PC-9 (cell line): ENCODE results near the gene ARGLU1. TPM values are rescaled to one million over a fixed set of nuclear protein-coding genes. Genes with fewer than 3 reads are reported as not detected.

Experiments
- BruUV-seq: library from RNA; stranded (reverse); fragments of 400-500 nt; replicated peaks from 2 replicates; lab custom pipeline; 2021; lab: Mats Ljungman, UMichigan
- CTCF ChIA-PET: fragments of 300-600 bp; sonication (Branson Sonifier 250); formaldehyde crosslinking; loops from one replicate; lab custom pipeline; 2022; ENCODE audit warnings: antibody characterized with exemption; lab: Charles Lee
- POLR2A ChIA-PET: fragments of 300-600 bp; sonication (Branson Sonifier 250); formaldehyde crosslinking; loops from one replicate; lab custom pipeline; 2022; ENCODE audit warnings: antibody characterized with exemption; ENCODE audit not compliant: unreplicated experiment; lab: Charles Lee
- DNase-seq, 2 experiments: peaks; one replicate each; pipeline versions ENCODE4 v3.0.0 to v3.0.0-alpha.2; 2015 to 2022; ENCODE audit warnings: mixed read lengths in 1 of 2
- H2AFZ ChIP-seq: fragments of 200-600 bp; sonication (generic); 2 replicates; pipeline ENCODE4 v1.8.1; 2017; ENCODE audit warnings: antibody characterized with exemption
- H3F3A ChIP-seq: fragments of 200-600 bp; sonication (generic); 2 replicates; pipeline ENCODE4 v1.8.1; 2017; ENCODE audit warnings: antibody characterized with exemption, mild to moderate bottlenecking, low read depth; ENCODE audit not compliant: insufficient read depth
- H3K27ac ChIP-seq: fragments of 200-600 bp; sonication (generic); 2 replicates; pipeline ENCODE4 v1.6.1; 2016; ENCODE audit warnings: mixed run types
- H3K27me3 ChIP-seq: fragments of 200-600 bp; sonication (generic); 2 replicates; pipeline ENCODE4 v1.6.1; 2016; ENCODE audit warnings: low read depth, mixed run types; ENCODE audit not compliant: insufficient read depth
- H3K36me3 ChIP-seq: fragments of 200-600 bp; sonication (generic); 2 replicates; pipeline ENCODE4 v1.6.1; 2016; ENCODE audit warnings: low read depth, mixed run types
- H3K4me1 ChIP-seq: fragments of 200-600 bp; sonication (generic); replicated peaks from 2 replicates; pipeline ENCODE4 v1.6.1; 2016; ENCODE audit warnings: mixed run types; ENCODE audit not compliant: insufficient read depth
- H3K4me2 ChIP-seq: fragments of 200-600 bp; sonication (generic); 2 replicates; pipeline ENCODE4 v1.6.1; 2017; ENCODE audit warnings: mixed run types
- H3K4me3 ChIP-seq: fragments of 200-600 bp; sonication (generic); 2 replicates; pipeline ENCODE4 v1.6.1; 2016; ENCODE audit warnings: mixed run types
- H3K79me2 ChIP-seq: fragments of 200-600 bp; sonication (generic); 2 replicates; pipeline ENCODE4 v1.6.1; 2017; ENCODE audit warnings: low read depth, mixed run types
- H3K9me2 ChIP-seq: fragments of 200-600 bp; sonication (generic); 2 replicates; pipeline ENCODE4 v1.8.1; 2017; ENCODE audit warnings: mild to moderate bottlenecking; ENCODE audit not compliant: insufficient read depth
- H3K9me3 ChIP-seq: fragments of 200-600 bp; sonication (generic); 2 replicates; pipeline ENCODE4 v1.8.1; 2016; ENCODE audit warnings: low read depth; ENCODE audit not compliant: insufficient read depth
- H4K20me1 ChIP-seq: fragments of 200-600 bp; sonication (generic); 2 replicates; pipeline ENCODE4 v1.8.1; 2017; ENCODE audit not compliant: insufficient read depth
- EZH2 ChIP-seq: fragments of 200-600 bp; sonication (generic); IDR thresholded peaks from 2 replicates; pipeline ENCODE4 v1.8.0; 2017; ENCODE audit warnings: antibody characterized with exemption, low read depth
- intact Hi-C: fragments of 100-400 bp; cut with micrococcal nuclease; formaldehyde crosslinking; loops from one replicate; pipeline ENCODE4 v1.10.0; 2022; ENCODE audit not compliant: unreplicated experiment
- total RNA-seq: library from RNA; stranded (reverse); gene quantifications from 2 replicates; pipeline ENCODE4 v1.2.3, GENCODE V29; 2021
- TF ChIP-seq, protein P1 (sequence below): fragments of 200-600 bp; sonication (generic); conservative IDR thresholded peaks from 2 replicates; pipeline ENCODE4 v1.6.1; 2017; ENCODE audit warnings: mixed run types, antibody characterized with exemption, mild to moderate bottlenecking, moderate library complexity

Gene ARGLU1
- total RNA-seq, 1 experiment from 2014 or later: 89.2 TPM

- no peak for DNase-seq
- H3K9me2 ChIP-seq: no peaks in the 10 kb centered on the region
- POLR2A ChIA-PET: no interaction called here
- no peaks in the 10 kb centered on the region for H3K27me3 ChIP-seq
- 0 out of 2 replicates have a peak overlapping the region, but pooled peaks have one; percentile 1 for H3K27ac ChIP-seq
- CTCF ChIA-PET: no interaction called here
- TF ChIP-seq, protein P1, sequence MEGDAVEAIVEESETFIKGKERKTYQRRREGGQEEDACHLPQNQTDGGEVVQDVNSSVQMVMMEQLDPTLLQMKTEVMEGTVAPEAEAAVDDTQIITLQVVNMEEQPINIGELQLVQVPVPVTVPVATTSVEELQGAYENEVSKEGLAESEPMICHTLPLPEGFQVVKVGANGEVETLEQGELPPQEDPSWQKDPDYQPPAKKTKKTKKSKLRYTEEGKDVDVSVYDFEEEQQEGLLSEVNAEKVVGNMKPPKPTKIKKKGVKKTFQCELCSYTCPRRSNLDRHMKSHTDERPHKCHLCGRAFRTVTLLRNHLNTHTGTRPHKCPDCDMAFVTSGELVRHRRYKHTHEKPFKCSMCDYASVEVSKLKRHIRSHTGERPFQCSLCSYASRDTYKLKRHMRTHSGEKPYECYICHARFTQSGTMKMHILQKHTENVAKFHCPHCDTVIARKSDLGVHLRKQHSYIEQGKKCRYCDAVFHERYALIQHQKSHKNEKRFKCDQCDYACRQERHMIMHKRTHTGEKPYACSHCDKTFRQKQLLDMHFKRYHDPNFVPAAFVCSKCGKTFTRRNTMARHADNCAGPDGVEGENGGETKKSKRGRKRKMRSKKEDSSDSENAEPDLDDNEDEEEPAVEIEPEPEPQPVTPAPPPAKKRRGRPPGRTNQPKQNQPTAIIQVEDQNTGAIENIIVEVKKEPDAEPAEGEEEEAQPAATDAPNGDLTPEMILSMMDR: no peak
- no peak for TF ChIP-seq EZH2
- H3K4me2 ChIP-seq: no peak overlapping the region
- H3K36me3 ChIP-seq: peaks cover 27% of the 10 kb centered on the region
- no TSS peak for BruUV-seq
- H3K79me2 ChIP-seq: peaks cover 94% of the 10 kb centered on the region
- 0 out of 2 replicates have a peak, but pooled peaks cover 4% of the 10 kb centered on the region for H3K9me3 ChIP-seq
- intact Hi-C loops: no loop called here
- peaks cover 7% of the 10 kb centered on the region; the same call in 1 of the 2 replicates for H3F3A ChIP-seq
- no peaks in the 10 kb centered on the region; the same call in 1 of the 2 replicates for H4K20me1 ChIP-seq
- no peak overlapping the region for H2AFZ ChIP-seq
- peaks cover 9% of the 10 kb centered on the region for H3K4me1 ChIP-seq
- H3K4me3 ChIP-seq: no peak overlapping the region
Observed at GRCh38 chr13:106515635-106516254, 52.2 kb downstream of the ARGLU1 start.

DNA sequence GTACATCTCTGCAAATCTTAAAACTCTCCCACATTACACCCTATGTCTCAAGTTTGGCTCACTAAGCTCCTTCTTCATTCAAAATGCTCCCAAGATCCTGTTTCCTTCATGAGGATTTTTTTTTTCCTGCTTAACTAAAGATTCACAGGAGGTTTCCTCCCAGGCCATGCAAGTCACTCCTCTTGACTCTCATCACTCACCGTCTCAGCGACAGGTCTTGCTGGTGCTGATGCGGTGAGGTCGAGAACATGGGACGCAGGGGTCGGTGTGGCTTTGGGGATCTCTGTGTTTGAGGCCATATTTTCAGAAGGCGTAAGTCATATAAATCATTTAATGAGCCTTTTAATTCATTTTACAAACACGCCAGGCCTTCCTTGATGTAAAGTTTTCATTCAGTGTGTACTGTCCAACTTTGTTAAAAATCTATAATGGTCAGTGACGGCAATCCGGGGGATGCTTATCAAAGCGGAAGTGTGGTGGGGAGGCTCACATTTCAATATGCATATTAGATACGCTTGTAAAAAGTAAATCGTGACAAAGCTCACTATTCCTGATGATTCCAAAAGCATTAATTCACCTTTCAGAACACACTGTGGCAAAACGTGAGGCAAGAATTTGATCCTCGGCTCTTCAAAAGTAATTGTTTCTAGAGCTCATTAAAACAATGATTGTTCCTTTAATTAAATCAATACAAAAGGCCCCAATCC, 52.9 kb downstream of the ARGLU1 start:
- intact Hi-C loops: no loop called here
- Histone ChIP-seq H2AFZ (no peak overlapping the region), H3K79me2 (peaks cover 94% of the 10 kb centered on the region), H3F3A (peaks cover 6% of the 10 kb centered on the region; the same call in 1 of the 2 replicates), H3K9me2 (no peaks in the 10 kb centered on the region), H3K27me3 (no peaks in the 10 kb centered on the region), H3K27ac (0 out of 2 replicates have a peak overlapping the region, but pooled peaks have one; percentile 2), H3K4me3 (no peak overlapping the region), H3K4me1 (peaks cover 2% of the 10 kb centered on the region), H3K4me2 (no peak overlapping the region), H3K9me3 (no peaks in the 10 kb centered on the region), H3K36me3 (peaks cover 23% of the 10 kb centered on the region), H4K20me1 (no peaks in the 10 kb centered on the region; the same call in 1 of the 2 replicates)
- TF ChIP-seq EZH2: no peak
- TF ChIP-seq, protein P1: no peak
- no peak for DNase-seq
- POLR2A ChIA-PET: no interaction called here
- CTCF ChIA-PET: no interaction called here
- BruUV-seq: no TSS peak

GRCh38 chr13:106513025-106513983, 54.6 kb downstream of the ARGLU1 start:
- BruUV-seq: no TSS peak
- ChIA-PET CTCF (no interaction called here), POLR2A (interaction anchor here (0.7 kb wide), 1 partner anchor 23 kb away, joined by 6 read pairs; no protein-coding TSS in a partner anchor)
- DNase-seq: no peak
- Histone ChIP-seq H3K4me2 (no peak overlapping the region), H3K9me3 (no peaks in the 10 kb centered on the region; the same call in 1 of the 2 replicates), H3K79me2 (peaks cover 94% of the 10 kb centered on the region), H3K36me3 (peaks cover 33% of the 10 kb centered on the region), H2AFZ (no peak overlapping the region), H3F3A (peaks cover 17% of the 10 kb centered on the region), H3K4me1 (peaks cover 15% of the 10 kb centered on the region), H3K27ac (peak overlapping the region; percentile 2; the same call in 1 of the 2 replicates), H3K27me3 (no peaks in the 10 kb centered on the region), H3K4me3 (no peak overlapping the region), H3K9me2 (no peaks in the 10 kb centered on the region), H4K20me1 (no peaks in the 10 kb centered on the region; the same call in 1 of the 2 replicates)
- intact Hi-C loops: no loop called here
- TF ChIP-seq EZH2: no peak
- TF ChIP-seq, protein P1: no peak
